Esophagus muscularis mucosa (tissue), 4 donors: ENCODE data around the gene VPS13D.

Experiments used
- CTCF ChIP-seq, 3 experiments: fragments of 200-600 bp in 2 of 3; fragments of 450-650 bp in 1 of 3; sonication (generic) in 2 of 3; IDR thresholded peaks; one replicate each; pipeline ENCODE4 v1.5.1; 2017 to 2019; ENCODE audit warnings: antibody characterized with exemption in 3 of 3, mild to moderate bottlenecking in 2 of 3, moderate library complexity in 1 of 3
- EP300 ChIP-seq: sonication (generic); formaldehyde crosslinking; IDR thresholded peaks from one replicate; pipeline ENCODE4 v1.6.1; 2017; ENCODE audit warnings: antibody characterized with exemption
- POLR2A ChIP-seq: fragments of 450-650 bp; IDR thresholded peaks from one replicate; pipeline ENCODE4 v1.6.1; 2017; ENCODE audit warnings: antibody characterized with exemption, moderate library complexity, mild to moderate bottlenecking, low read depth

- TF ChIP-seq POLR2A, result no peak
- no peak for TF ChIP-seq EP300
- TF ChIP-seq CTCF (IDR thresholded peaks at IDR 0.05), result no peak
Observed at GRCh38 chr1:12417389-12417788, 187.6 kb downstream of the VPS13D start.
